Astrocyte (in vitro differentiated cells and primary cell): Measurements from ENCODE around the gene IQCH. TPM values are rescaled to one million over a fixed set of nuclear protein-coding genes. Genes with fewer than 3 reads are reported as not detected.

Experiments
- DNase-seq: peaks from one replicate; pipeline ENCODE4 v3.0.0-alpha.2; 2010; ENCODE audit warnings: low read depth
- FAIRE-seq: peaks from 2 replicates; lab custom pipeline; 2011; peaks lifted over from hg19 to GRCh38; lab: Jason Lieb, UNC
- H2AFZ ChIP-seq: 2 replicates; pipeline ENCODE4 v1.6.0; 2012; ENCODE audit warnings: low read depth, low read length, inconsistent platforms
- H3K27ac ChIP-seq: 2 replicates; pipeline ENCODE4 v1.5.1; 2011; ENCODE audit warnings: low read depth, low read length, inconsistent platforms
- H3K27me3 ChIP-seq: 2 replicates; pipeline ENCODE4 v1.6.0; 2011; ENCODE audit warnings: low read length, inconsistent platforms; ENCODE audit not compliant: insufficient read depth
- H3K36me3 ChIP-seq: 2 replicates; pipeline ENCODE4 v1.5.1; 2011; ENCODE audit warnings: low read length, inconsistent platforms; ENCODE audit not compliant: insufficient read depth
- H3K4me1 ChIP-seq: 2 replicates; pipeline ENCODE4 v1.5.1; 2011; ENCODE audit warnings: low read length, inconsistent platforms; ENCODE audit not compliant: insufficient read depth
- H3K4me2 ChIP-seq: 2 replicates; pipeline ENCODE4 v1.6.0; 2012; ENCODE audit warnings: low read length, inconsistent platforms
- H3K4me3 ChIP-seq: 2 replicates; pipeline ENCODE4 v1.5.1; 2011; ENCODE audit warnings: low read depth, mild to moderate bottlenecking, low read length, inconsistent platforms; ENCODE audit not compliant: insufficient read depth
- H3K79me2 ChIP-seq: 2 replicates; pipeline ENCODE4 v1.6.0; 2012; ENCODE audit warnings: mild to moderate bottlenecking, low read length, inconsistent platforms; ENCODE audit not compliant: insufficient read depth
- H3K9ac ChIP-seq: 2 replicates; pipeline ENCODE4 v1.6.0; 2012; ENCODE audit warnings: mild to moderate bottlenecking, low read length, inconsistent platforms
- H3K9me3 ChIP-seq: 2 replicates; pipeline ENCODE4 v1.5.1; 2012; ENCODE audit warnings: low read depth, mild to moderate bottlenecking, low read length, inconsistent platforms; ENCODE audit not compliant: insufficient read depth
- H4K20me1 ChIP-seq: 2 replicates; pipeline ENCODE4 v1.6.0; 2012; ENCODE audit warnings: low read length, inconsistent platforms; ENCODE audit not compliant: insufficient read depth
- H3K27ac Mint-ChIP-seq: one replicate; pipeline ENCODE4 v1.8.0; 2021; ENCODE audit warnings: mild to moderate bottlenecking, mixed read lengths; ENCODE audit not compliant: unreplicated experiment
- H3K27me3 Mint-ChIP-seq: one replicate; pipeline ENCODE4 v1.8.0; 2021; ENCODE audit warnings: low read depth, mixed read lengths; ENCODE audit not compliant: unreplicated experiment
- H3K36me3 Mint-ChIP-seq: one replicate; pipeline ENCODE4 v1.8.0; 2021; ENCODE audit warnings: low read depth, mixed read lengths; ENCODE audit not compliant: unreplicated experiment
- H3K4me1 Mint-ChIP-seq: one replicate; pipeline ENCODE4 v1.8.0; 2021; ENCODE audit warnings: low read depth, mixed read lengths; ENCODE audit not compliant: unreplicated experiment
- H3K4me3 Mint-ChIP-seq: one replicate; pipeline ENCODE4 v1.8.0; 2021; ENCODE audit warnings: mild to moderate bottlenecking, moderate library complexity, mixed read lengths; ENCODE audit not compliant: unreplicated experiment
- H3K9me3 Mint-ChIP-seq: one replicate; pipeline ENCODE4 v1.8.0; 2021; ENCODE audit warnings: mild to moderate bottlenecking, mixed read lengths; ENCODE audit not compliant: unreplicated experiment
- CTCF ChIP-seq: IDR thresholded peaks from 2 replicates; pipeline ENCODE4 v1.5.1; 2011; ENCODE audit warnings: low read depth, mild to moderate bottlenecking, inconsistent platforms, low read length, moderate library complexity; ENCODE audit not compliant: insufficient read depth
- EZH2 ChIP-seq: IDR thresholded peaks from 2 replicates; pipeline ENCODE4 v1.6.1; 2012; ENCODE audit warnings: mild to moderate bottlenecking, low read length, inconsistent platforms; ENCODE audit not compliant: insufficient read depth
- total RNA-seq: library from RNA; stranded (reverse); gene quantifications from 2 replicates; pipeline ENCODE4 v1.2.1, GENCODE V29; 2021

IQCH gene
- total RNA-seq, 1 donor from 2014 or later = 2.7 TPM

- Mint-ChIP-seq H3K27ac (no peak overlapping the region), H3K4me1 (no peaks in the 10 kb centered on the region), H3K27me3 (no peaks in the 10 kb centered on the region), H3K9me3 (no peaks in the 10 kb centered on the region), H3K4me3 (no peak overlapping the region), H3K36me3 (peaks cover 3% of the 10 kb centered on the region)
- no peak overlapping the region for H3K9ac ChIP-seq
- no peaks in the 10 kb centered on the region for H3K9me3 ChIP-seq
- no peak overlapping the region for H3K4me3 ChIP-seq
- H2AFZ ChIP-seq = no peak overlapping the region
- TF ChIP-seq CTCF = no peak
- no peak for TF ChIP-seq EZH2
- no peaks in the 10 kb centered on the region for H3K27me3 ChIP-seq
- no peak overlapping the region for H3K27ac ChIP-seq
- no peaks in the 10 kb centered on the region for H3K79me2 ChIP-seq
- H4K20me1 ChIP-seq = no peaks in the 10 kb centered on the region
- DNase-seq = no peak
- H3K4me2 ChIP-seq = no peak overlapping the region
- no peak for FAIRE-seq
- H3K4me1 ChIP-seq = no peaks in the 10 kb centered on the region
- no peaks in the 10 kb centered on the region for H3K36me3 ChIP-seq
Observed at GRCh38 chr15:67215102-67215501, 39.5 kb upstream of the IQCH start.

- Mint-ChIP-seq H3K4me1 (no peaks in the 10 kb centered on the region), H3K27ac (no peak overlapping the region), H3K36me3 (peaks cover 2% of the 10 kb centered on the region), H3K9me3 (no peaks in the 10 kb centered on the region), H3K4me3 (no peak overlapping the region), H3K27me3 (no peaks in the 10 kb centered on the region)
- Histone ChIP-seq H3K4me2 (no peak overlapping the region), H3K9ac (no peak overlapping the region), H3K9me3 (no peaks in the 10 kb centered on the region), H3K4me3 (no peak overlapping the region), H3K79me2 (no peaks in the 10 kb centered on the region), H3K4me1 (no peaks in the 10 kb centered on the region), H3K27ac (no peak overlapping the region), H3K36me3 (no peaks in the 10 kb centered on the region), H2AFZ (no peak overlapping the region), H4K20me1 (peaks cover 5% of the 10 kb centered on the region), H3K27me3 (no peaks in the 10 kb centered on the region)
- no peak for FAIRE-seq
- no peak for TF ChIP-seq CTCF
- no peak for TF ChIP-seq EZH2
- DNase-seq = no peak
Observed at GRCh38 chr15:67216859-67217258, 37.7 kb upstream of the IQCH start.

- no peak overlapping the region for H2AFZ ChIP-seq
- H3K36me3 Mint-ChIP-seq = peaks cover 2% of the 10 kb centered on the region
- no peak for FAIRE-seq
- H3K4me2 ChIP-seq = no peak overlapping the region
- no peaks in the 10 kb centered on the region for H3K27me3 ChIP-seq
- H3K27ac ChIP-seq = no peak overlapping the region
- H3K4me1 Mint-ChIP-seq = no peaks in the 10 kb centered on the region
- TF ChIP-seq EZH2 = no peak
- TF ChIP-seq CTCF = no peak
- no peaks in the 10 kb centered on the region for H3K27me3 Mint-ChIP-seq
- no peaks in the 10 kb centered on the region for H3K79me2 ChIP-seq
- H3K36me3 ChIP-seq = no peaks in the 10 kb centered on the region
- no peaks in the 10 kb centered on the region for H3K4me1 ChIP-seq
- H3K9me3 ChIP-seq = no peaks in the 10 kb centered on the region
- no peak overlapping the region for H3K27ac Mint-ChIP-seq
- peaks cover 16% of the 10 kb centered on the region for H4K20me1 ChIP-seq
- no peak overlapping the region for H3K4me3 Mint-ChIP-seq
- H3K9ac ChIP-seq = no peak overlapping the region
- no peaks in the 10 kb centered on the region for H3K9me3 Mint-ChIP-seq
- DNase-seq = no peak
- H3K4me3 ChIP-seq = no peak overlapping the region
Observed at GRCh38 chr15:67218428-67218827, 36.2 kb upstream of the IQCH start.
